Measurements from ENCODE around the gene TSTD1.

The TSTD1 gene

GRCh38 chr1:161045736-161046604, 7.2 kb upstream of the TSTD1 start, which contains the start of gene USF1:
Gene USF1, minus strand, starts transcription at chr1:161045977. Its CDS starts 2,702 bp downstream, at chr1:161043275.
- no peak for TF ChIP-seq CTCF (IDR thresholded peaks at IDR 0.05)
- TF ChIP-seq ZFX (IDR thresholded peaks at IDR 0.05; ENCODE audit: borderline replicate concordance), result no peak
- peak within 1 kb of the TSS; percentile 95 for H3K27ac ChIP-seq

GRCh38 chr1:161044908-161045735, 6.4 kb upstream of the TSTD1 start:
- peak overlapping the region; percentile 95 for H3K27ac ChIP-seq
- no peak for TF ChIP-seq ZFX (IDR thresholded peaks at IDR 0.05; ENCODE audit: borderline replicate concordance)
- peak; percentile 7; the same call in 1 of the 2 replicates for TF ChIP-seq CTCF (IDR thresholded peaks at IDR 0.05)

GRCh38 chr1:161044535-161044907, 5.8 kb upstream of the TSTD1 start:
- TF ChIP-seq CTCF (IDR thresholded peaks at IDR 0.05) (no peak), ZFX (IDR thresholded peaks at IDR 0.05; ENCODE audit: borderline replicate concordance) (no peak)
- peak overlapping the region; percentile 95 for H3K27ac ChIP-seq

- no peak for TF ChIP-seq ZFX (IDR thresholded peaks at IDR 0.05; ENCODE audit: borderline replicate concordance)
- TF ChIP-seq CTCF (IDR thresholded peaks at IDR 0.05), result no peak
Measured at GRCh38 chr1:161039546-161039945, 782 bp upstream of the TSTD1 start.

DNA sequence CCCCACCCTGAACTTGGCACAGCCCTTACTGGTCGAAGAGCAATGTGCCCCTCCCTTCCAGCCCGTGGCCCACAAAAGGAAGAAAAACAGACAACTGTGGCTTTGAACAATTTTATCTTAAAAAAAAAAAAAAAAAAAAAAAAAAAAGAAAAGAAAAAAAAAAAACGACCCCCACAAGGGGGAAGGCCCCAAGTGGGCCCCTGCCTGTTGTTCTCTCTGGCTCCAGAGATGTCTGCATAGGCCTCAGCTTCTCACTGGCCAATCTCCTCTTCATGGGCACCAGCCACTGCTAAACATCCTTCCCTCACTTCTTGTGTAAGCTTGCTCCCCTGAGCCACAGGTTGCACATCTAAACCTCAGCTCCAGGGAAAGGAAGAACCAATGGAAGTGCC, 386 bp upstream of the TSTD1 start:
- peak overlapping the region; percentile 85 for H3K27ac ChIP-seq
- no peak for TF ChIP-seq CTCF (IDR thresholded peaks at IDR 0.05)
- TF ChIP-seq ZFX (IDR thresholded peaks at IDR 0.05; ENCODE audit: borderline replicate concordance), result no peak

More at GRCh38 chr1:161039546-161039945, 782 bp upstream of the TSTD1 start:
- peak overlapping the region; percentile 85 for H3K27ac ChIP-seq

DNA sequence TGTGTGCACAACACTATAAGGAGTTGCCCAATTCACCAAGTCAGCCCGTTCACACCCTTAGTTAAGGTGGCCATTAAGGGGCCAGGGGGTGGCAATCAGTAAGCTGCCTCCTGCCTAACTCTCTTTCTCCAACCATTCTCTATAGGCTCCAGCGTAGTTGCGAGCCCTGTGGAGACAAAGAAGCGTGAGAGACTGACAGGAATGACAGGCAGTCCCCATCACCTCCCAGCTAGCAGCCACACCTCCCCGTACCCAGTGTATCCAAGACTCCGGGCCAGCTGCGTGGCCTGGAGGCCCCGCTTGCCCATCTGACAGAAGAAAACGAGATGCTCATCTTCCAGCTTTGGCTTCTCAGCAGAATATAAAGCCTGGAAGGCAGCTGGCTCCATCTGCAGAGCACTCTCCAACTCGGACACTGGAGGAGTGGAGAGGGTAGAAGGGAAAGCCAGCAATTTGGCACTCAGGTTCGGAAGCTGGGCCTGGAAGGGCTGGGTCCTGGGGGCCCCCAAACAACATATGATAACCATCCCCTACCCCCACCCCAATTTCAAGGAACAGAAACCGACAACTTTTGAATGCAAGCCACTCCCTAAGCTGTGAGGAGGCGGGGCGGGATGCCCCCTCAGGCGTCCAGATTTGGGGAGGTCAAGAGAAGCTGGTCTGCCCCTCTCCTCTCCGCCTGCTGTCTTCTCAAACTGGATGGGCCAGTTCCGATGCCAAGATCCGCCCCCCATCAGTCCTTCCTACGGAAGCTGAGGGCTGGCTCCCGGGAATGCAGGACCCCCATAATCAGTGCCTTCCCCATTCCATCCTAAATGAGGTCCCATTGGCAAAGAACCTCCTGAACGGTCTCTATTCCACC, 872 bp downstream of the TSTD1 start:
- no peak for TF ChIP-seq CTCF (IDR thresholded peaks at IDR 0.05)
- TF ChIP-seq ZFX (IDR thresholded peaks at IDR 0.05; ENCODE audit: borderline replicate concordance), result no peak
- H3K27ac ChIP-seq, result peak overlapping the region; percentile 85
